Natural killer cell (primary cell): ENCODE measurements around the gene DHCR24. TPM values are rescaled to one million over a fixed set of nuclear protein-coding genes. Genes with fewer than 3 reads are reported as not detected.

Experiments used
- ATAC-seq, 3 donors: fragments of 150-1000 bp in 2 of 3; fragments of 200-7000 bp in 1 of 3; cut with Tn5 transposase; 1 replicate in 1 of 3; 2 replicates in 2 of 3; pipeline ENCODE4 v1.10.0; 2021; ENCODE audit warnings: mild to moderate bottlenecking in 2 of 3, moderate library complexity in 2 of 3
- DNase-seq, 2 donors: peaks; one replicate each; pipeline versions ENCODE4 v3.0.0 to v3.0.0-alpha.2; 2013 to 2021; ENCODE audit warnings: mixed read lengths in 1 of 2
- H3K27ac ChIP-seq: one replicate; pipeline ENCODE4 v1.5.1; 2013; ENCODE audit warnings: mild to moderate bottlenecking, low read length
- H3K27me3 ChIP-seq: one replicate; pipeline ENCODE4 v1.6.1; 2013; ENCODE audit warnings: low read length; ENCODE audit not compliant: control insufficient read depth, insufficient read depth
- H3K36me3 ChIP-seq: one replicate; pipeline ENCODE4 v1.6.1; 2013; ENCODE audit warnings: low read length; ENCODE audit not compliant: control insufficient read depth, insufficient read depth
- H3K4me1 ChIP-seq: one replicate; pipeline ENCODE4 v1.6.1; 2013; ENCODE audit warnings: low read length; ENCODE audit not compliant: control insufficient read depth, insufficient read depth
- H3K4me3 ChIP-seq: one replicate; pipeline ENCODE4 v1.5.1; 2013; ENCODE audit warnings: low read length
- H3K9me3 ChIP-seq: one replicate; pipeline ENCODE4 v1.6.1; 2013; ENCODE audit warnings: low read length; ENCODE audit not compliant: control insufficient read depth, insufficient read depth
- H3K27ac Mint-ChIP-seq, 2 donors: one replicate each; pipeline ENCODE4 v1.8.0; 2022; ENCODE audit warnings: mild to moderate bottlenecking in 2 of 2, mixed read lengths in 2 of 2, moderate library complexity in 1 of 2
- H3K27me3 Mint-ChIP-seq, 2 donors: one replicate each; pipeline ENCODE4 v1.8.0; 2022; ENCODE audit warnings: low read depth in 2 of 2, mixed read lengths in 2 of 2
- H3K36me3 Mint-ChIP-seq: one replicate; pipeline ENCODE4 v1.8.0; 2022; ENCODE audit warnings: mixed read lengths
- H3K4me1 Mint-ChIP-seq, 2 donors: one replicate each; pipeline ENCODE4 v1.8.0; 2022; ENCODE audit warnings: mixed read lengths in 2 of 2
- H3K4me3 Mint-ChIP-seq: one replicate; pipeline ENCODE4 v1.8.0; 2022; ENCODE audit warnings: mild to moderate bottlenecking, moderate library complexity, mixed read lengths
- H3K9me3 Mint-ChIP-seq, 2 donors: one replicate each; pipeline ENCODE4 v1.8.0; 2022; ENCODE audit warnings: mixed read lengths in 2 of 2
- WGBS: methylation state at CpG from one replicate; pipeline ENCODE4 v1.1.7; 2013; ENCODE audit warnings: missing lambda C conversion rate; ENCODE audit not compliant: insufficient coverage; 5-methylcytosine and 5-hydroxymethylcytosine counted together
- intact Hi-C: fragments of 100-400 bp; cut with micrococcal nuclease; formaldehyde crosslinking; loops from one replicate; pipeline ENCODE4 v1.14.2; 2022
- total RNA-seq, 4 donors: library from RNA; stranded (reverse); fragments of 120-200 nt in 1 of 4; gene quantifications; one replicate each; pipeline versions ENCODE4 v1.2.3 to v1.2.4, GENCODE V29; 2013 to 2022
- TF ChIP-seq, protein P1 (sequence below): fragments of 200-600 bp; IDR thresholded peaks from one replicate; pipeline ENCODE4 v1.8.0; 2022; ENCODE audit warnings: antibody characterized with exemption

DHCR24 gene
- total RNA-seq, 3 donors from 2014 or later (not counting 1 experiment from before 2014, with no cell fraction given) = 8.7 to 17.2 (median 10.4) TPM

DNA sequence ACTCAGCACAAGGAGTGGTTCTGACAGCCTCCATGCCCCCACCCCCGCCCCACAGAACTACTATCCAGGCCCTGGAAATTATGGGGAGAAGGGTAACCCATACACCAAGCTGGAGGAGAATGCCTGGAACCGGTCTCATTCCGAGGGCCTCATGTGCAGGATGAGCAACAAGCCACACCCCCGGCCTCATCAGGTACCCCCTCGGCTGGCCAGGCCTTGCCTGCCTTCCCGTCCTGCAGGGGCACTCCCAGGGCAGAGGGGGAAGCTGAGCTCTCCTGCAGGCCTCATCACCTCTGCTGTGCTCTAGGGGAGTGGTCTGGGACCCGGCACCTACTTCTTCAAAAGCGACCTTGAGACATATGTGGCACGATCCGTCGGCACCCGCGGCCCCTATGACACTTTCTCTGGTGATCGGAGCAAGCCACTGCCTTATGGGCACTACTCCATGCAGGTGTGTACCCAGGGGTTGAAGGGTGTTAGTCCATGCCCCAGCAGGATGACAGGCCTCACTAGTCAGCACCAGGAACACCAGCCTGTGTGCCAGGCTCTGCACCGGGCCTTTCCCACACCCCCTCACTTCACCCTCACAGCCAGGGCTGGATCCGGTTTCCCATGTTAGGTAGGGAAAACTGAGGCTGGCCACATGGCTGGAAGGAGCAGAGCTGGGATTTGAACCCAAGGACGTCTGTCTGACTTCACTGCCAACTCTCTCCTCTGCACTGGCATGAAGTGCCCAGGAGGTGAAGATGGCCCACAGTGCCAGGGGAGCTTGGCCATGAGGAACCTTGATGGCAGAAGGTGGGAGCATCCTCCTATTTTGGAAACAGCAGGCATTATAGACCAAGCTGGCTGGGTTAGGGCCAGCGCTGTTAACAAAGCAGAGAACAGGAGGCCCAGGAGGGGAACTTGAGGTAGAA lies 75.0 kb downstream of the DHCR24 start:
- no peaks in the 10 kb centered on the region for H3K36me3 Mint-ChIP-seq
- intact Hi-C loops = loop anchor here (2.0 to 5.0 kb wide), 2 partner anchors 95 to 315 kb away; no protein-coding TSS in a partner anchor
- TF ChIP-seq, protein P1, sequence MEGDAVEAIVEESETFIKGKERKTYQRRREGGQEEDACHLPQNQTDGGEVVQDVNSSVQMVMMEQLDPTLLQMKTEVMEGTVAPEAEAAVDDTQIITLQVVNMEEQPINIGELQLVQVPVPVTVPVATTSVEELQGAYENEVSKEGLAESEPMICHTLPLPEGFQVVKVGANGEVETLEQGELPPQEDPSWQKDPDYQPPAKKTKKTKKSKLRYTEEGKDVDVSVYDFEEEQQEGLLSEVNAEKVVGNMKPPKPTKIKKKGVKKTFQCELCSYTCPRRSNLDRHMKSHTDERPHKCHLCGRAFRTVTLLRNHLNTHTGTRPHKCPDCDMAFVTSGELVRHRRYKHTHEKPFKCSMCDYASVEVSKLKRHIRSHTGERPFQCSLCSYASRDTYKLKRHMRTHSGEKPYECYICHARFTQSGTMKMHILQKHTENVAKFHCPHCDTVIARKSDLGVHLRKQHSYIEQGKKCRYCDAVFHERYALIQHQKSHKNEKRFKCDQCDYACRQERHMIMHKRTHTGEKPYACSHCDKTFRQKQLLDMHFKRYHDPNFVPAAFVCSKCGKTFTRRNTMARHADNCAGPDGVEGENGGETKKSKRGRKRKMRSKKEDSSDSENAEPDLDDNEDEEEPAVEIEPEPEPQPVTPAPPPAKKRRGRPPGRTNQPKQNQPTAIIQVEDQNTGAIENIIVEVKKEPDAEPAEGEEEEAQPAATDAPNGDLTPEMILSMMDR = no peak
- no peaks in the 10 kb centered on the region for H3K27me3 Mint-ChIP-seq
- no peak overlapping the region for H3K4me3 ChIP-seq
- H3K4me3 Mint-ChIP-seq = no peak overlapping the region
- H3K27ac ChIP-seq = no peak overlapping the region
- WGBS = 93% methylated on average over 18 of the region's 18 CpGs
- H3K27me3 ChIP-seq = no peaks in the 10 kb centered on the region
- no peaks in the 10 kb centered on the region for H3K9me3 Mint-ChIP-seq
- H3K36me3 ChIP-seq = peaks cover 8% of the 10 kb centered on the region
- H3K4me1 Mint-ChIP-seq = peaks cover 44 to 58% of the 10 kb centered on the region in 2 donors
- ATAC-seq (no peak), DNase-seq (no peak)
- H3K27ac Mint-ChIP-seq = peak overlapping the region in 1 of 2 donors; percentile 22
- peaks cover 59% of the 10 kb centered on the region for H3K4me1 ChIP-seq
- H3K9me3 ChIP-seq = no peaks in the 10 kb centered on the region

DNA sequence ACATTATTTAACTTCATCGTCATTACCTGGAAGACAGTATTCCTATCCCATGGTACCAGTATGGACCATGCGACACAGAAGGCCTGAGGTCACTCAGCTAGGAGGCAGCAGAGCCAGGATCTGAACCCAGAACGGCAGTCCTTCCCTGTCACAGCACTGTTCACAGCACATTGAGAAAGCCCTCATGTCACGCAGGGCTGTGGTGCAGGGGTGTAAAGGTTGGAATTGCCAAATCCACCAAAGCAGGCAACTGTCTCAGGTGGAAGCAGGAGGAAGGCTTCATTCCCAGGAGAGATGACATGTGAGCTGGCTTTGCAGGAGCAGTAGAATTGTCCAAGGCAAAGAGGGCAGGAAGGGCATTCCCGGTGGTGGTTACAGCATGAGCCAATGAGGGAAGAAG lies 75.9 kb downstream of the DHCR24 start:
- 93% methylated on average over 5 of the region's 5 CpGs for WGBS
- H3K4me1 Mint-ChIP-seq = peaks cover 51 to 67% of the 10 kb centered on the region in 2 donors

DNA sequence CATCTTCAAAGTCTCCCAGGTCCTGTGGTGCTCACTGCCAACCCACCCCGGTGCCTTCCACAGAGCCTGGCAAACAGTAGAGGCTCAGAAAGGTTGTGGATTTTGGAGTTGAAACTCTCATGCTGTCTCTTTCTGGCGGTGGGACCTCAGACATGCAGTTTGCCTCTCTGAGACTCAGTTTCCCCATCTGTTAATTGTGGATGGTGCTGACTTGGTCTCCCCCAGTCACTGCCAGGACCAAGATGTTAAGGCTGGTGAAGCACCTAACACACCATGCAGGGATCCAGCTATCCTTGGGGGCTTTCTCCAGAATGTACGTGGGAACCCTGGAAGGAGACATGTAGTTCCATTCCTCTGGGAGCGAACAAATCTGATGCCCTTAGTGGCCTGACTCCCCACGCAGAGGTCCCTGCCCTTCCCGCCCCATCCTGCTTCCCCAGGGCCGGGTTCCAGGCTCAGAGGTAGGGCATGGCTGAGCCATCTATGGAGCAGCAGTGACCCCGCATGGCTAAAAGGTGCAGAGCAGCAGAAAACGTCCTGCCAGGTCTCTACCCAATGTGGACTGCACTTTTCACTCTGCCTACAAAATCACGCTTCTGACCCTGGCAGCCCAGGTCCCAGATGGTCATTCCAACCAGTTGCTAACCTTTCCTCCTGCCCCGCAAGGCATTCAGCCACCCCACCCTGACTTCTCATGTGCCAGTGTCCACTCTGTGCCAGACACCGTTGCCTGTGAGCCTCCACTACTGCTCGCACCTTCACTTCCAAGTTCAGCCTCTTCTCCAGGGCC lies 76.6 kb downstream of the DHCR24 start:
- peak; percentile 68 to 79 for DNase-seq
- Mint-ChIP-seq H3K27ac (peak overlapping the region; percentile 94 to 95), H3K4me3 (peak overlapping the region; percentile 40), H3K36me3 (no peaks in the 10 kb centered on the region), H3K27me3 (no peaks in the 10 kb centered on the region), H3K9me3 (no peaks in the 10 kb centered on the region), H3K4me1 (peaks cover 54 to 64% of the 10 kb centered on the region in 2 donors)
- Histone ChIP-seq H3K9me3 (no peaks in the 10 kb centered on the region), H3K27me3 (no peaks in the 10 kb centered on the region), H3K4me1 (peaks cover 75% of the 10 kb centered on the region), H3K27ac (no peak overlapping the region), H3K36me3 (peaks cover 7% of the 10 kb centered on the region), H3K4me3 (no peak overlapping the region)
- ATAC-seq = peak; percentile 37 to 46 (median 46)
- intact Hi-C loops = loop anchor here (1.0 to 5.0 kb wide), 4 partner anchors 42 to 313 kb away; no protein-coding TSS in a partner anchor
- TF ChIP-seq, protein P1 = peak; percentile 87
- 41% methylated on average over 13 of the region's 13 CpGs for whole genome bisulfite sequencing

More for the DNA sequence above, 75.9 kb downstream of the DHCR24 start:
- no peak for ATAC-seq
- intact Hi-C loops = loop anchor here (2.0 to 5.0 kb wide), 2 partner anchors 94 to 314 kb away; no protein-coding TSS in a partner anchor
- Mint-ChIP-seq H3K27me3 (no peaks in the 10 kb centered on the region), H3K9me3 (no peaks in the 10 kb centered on the region), H3K4me3 (no peak overlapping the region), H3K36me3 (no peaks in the 10 kb centered on the region), H3K27ac (peak overlapping the region in 1 of 2 donors; percentile 95)
- no peak overlapping the region for H3K4me3 ChIP-seq
- H3K27me3 ChIP-seq = no peaks in the 10 kb centered on the region
- peaks cover 68% of the 10 kb centered on the region for H3K4me1 ChIP-seq
- H3K36me3 ChIP-seq = peaks cover 8% of the 10 kb centered on the region
- no peak overlapping the region for H3K27ac ChIP-seq
- TF ChIP-seq, protein P1 = no peak
- H3K9me3 ChIP-seq = no peaks in the 10 kb centered on the region
- no peak for DNase-seq
